NCI-H446 treated with DMSO at 0.1 percent for 48 hours (cell line): ENCODE data around the gene DST.

Experiments used
- DNase-seq: peaks from one replicate; lab custom pipeline; 2025; lab: John Stamatoyannopoulos, UW

DST gene

DNA sequence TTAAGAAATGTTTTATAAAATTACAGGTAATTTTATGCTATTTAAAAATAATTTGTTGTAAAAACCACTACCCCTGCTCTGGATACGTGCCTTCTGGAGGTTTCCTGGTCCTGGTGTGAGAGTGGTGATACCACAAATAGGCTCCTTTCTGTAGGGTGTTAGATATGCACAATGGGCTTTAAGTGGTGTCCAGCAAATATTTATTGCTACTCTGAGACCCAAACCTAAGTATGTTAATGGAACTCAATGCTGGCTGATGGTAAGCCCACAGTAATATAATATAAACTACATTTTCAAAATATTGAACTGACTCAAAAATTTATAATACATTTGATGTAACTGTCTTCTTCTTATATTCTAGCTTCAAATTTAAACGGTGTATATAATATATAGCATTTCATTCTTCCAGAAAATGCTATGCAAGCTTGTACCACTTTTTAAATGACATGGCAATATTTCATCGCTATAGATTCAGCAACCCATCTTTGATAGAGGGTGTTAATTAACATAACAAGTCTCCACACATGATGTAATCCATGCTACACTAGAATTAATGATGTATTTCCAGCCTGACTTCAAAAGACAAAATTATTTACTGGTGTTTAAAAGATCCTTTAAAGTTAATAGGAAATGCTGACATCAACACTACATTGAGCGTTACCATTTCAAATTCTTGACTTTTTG, 161.9 kb downstream of the DST start:
- no peak for DNase-seq

DNA sequence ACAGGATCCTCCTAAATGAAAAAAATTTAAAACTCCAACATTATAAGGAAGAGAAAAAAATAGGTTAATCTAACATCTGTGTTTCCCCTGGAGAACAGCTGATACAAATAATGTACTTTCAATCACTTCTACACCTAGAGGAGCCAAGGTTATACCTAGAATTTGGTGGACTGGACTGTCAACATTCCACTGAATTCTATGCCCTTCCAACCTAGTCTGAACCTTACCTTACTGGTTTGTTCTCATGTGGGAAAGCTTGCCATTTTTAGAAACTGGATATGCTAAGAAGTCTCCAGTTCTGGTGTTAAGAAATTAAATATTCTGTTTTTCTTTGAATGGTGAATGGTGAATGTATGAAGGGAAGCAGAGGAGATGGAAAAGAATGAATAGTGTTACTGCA, 162.4 kb downstream of the DST start:
- DNase-seq = no peak

DNA sequence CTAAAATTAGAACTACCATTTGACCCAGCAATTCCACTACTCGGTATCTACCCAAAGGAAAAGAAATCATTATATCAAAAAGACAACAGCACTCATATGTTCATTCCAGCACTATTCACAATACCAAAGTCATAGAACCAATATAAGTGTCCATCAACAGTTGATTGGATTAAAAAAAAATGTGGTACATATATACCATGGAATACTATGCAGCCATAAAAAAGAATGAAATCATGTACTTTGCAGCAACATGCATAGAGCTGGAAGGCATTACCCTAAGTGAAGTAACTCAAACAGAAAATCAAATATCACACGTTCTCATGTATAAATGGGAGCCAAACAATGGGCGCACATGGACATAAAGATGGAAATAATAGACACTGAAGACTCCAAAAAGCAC, 163.3 kb downstream of the DST start:
- no peak for DNase-seq

DNA sequence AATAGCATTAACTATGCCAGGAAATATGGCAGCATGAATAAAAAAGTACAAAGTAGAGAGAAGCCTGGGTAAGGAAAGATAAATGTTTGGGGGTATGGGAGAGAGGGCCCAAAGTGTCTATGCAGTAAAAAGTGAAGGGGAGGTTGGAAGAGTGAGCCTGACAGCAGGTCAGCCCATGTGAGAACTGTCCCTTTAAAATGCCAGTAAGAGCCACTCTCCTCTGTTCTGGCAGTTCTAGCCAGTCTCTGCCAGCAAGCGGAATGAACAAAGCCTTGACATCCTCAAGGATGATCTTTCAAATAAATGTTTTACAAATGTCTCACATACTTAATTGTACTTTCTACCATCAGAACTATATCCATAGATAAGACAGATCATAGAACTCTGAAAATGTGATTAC, 164.5 kb downstream of the DST start:
- no peak for DNase-seq

DNA sequence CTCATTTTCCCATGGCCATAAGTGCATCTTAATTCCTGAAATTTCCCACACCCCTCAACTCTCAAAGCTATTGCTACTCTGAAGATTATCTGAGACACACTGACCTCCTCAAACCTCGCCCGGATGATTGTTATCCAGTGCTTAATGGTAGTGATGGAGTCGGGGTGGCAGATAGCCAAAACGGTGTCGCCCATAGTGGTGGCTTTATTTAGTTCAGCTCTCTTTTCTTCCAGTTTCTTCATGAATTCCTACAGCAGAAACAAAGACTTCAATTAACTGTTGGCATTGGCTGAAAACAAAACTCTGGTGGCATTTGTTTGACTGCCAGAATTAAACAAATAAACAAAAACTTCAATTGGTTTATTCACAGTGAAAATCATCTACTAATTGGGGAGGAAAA, 165.4 kb downstream of the DST start:
- no peak for DNase-seq

DNA sequence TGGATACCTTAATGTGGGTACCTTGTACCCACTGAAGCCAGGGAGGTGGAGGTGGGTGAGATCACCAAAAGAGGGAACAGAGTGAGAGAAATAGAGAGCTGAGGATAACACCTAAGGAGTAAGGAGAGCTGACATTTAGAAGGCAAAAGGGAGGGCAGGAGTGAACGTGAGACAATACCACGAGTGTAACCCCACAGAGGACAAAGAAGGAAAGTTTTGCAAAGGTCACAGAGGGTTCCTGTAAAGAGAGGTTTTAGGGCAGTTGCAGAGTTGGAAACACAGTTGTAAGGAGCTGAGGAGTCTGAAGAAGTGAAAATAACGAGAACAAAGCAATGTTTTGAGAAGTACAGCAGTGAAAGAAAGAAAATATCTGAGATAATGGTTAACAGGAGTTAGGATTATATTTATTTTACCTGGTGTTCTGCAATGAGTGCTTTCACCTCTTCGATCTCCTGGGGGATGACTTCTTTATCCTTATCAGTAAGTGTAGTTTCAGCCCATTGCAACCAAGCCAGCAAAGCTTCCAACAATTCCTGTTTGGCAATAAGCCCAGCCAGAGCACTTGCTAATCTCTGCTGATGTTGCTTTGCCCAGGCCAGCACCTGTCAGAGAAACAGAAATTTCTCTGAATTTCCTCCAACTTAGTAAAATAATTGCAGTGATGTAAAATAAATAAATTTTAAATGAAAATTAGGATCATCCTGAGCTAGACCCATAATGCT, 166.8 kb downstream of the DST start:
- DNase-seq = no peak

DNA sequence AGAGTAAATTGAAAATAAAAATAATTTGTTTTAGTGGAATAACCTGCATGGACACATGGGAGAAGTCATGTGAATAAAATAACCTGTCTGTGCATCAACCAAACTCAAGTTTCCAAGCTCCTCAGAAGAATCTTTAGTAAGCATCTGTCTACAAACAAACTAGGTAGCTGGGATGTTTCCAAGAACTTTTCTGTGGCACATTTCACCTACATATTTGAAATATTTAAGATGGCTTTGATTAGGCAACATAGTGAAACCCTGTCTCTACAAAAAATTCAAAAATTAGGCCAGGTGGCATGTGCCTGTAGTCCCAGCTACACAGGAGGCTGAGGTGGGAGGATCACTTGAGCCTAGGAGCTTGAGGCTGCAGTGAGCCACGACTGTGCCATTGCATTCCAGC, 168.2 kb downstream of the DST start:
- no peak for DNase-seq

DNA sequence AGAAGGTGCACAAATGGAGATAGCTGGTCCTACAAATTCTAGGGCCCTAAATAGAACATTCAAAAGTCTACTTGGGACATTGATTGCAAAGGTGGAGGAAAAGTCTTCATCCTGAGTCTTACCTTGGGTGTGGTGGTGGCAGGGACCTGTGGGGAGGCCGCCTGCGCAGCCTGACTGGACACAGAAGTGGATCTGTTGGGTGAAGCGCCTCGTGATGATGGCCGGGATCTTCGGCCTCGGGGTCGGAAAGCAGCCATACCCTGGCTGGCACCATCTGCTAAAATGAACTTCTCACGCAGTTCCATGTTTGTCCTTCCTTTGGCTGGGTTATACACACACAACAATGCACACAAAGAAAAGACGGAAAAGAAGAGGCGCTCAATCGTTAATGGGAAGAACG, 179.2 kb downstream of the DST start:
- no peak for DNase-seq

DNA sequence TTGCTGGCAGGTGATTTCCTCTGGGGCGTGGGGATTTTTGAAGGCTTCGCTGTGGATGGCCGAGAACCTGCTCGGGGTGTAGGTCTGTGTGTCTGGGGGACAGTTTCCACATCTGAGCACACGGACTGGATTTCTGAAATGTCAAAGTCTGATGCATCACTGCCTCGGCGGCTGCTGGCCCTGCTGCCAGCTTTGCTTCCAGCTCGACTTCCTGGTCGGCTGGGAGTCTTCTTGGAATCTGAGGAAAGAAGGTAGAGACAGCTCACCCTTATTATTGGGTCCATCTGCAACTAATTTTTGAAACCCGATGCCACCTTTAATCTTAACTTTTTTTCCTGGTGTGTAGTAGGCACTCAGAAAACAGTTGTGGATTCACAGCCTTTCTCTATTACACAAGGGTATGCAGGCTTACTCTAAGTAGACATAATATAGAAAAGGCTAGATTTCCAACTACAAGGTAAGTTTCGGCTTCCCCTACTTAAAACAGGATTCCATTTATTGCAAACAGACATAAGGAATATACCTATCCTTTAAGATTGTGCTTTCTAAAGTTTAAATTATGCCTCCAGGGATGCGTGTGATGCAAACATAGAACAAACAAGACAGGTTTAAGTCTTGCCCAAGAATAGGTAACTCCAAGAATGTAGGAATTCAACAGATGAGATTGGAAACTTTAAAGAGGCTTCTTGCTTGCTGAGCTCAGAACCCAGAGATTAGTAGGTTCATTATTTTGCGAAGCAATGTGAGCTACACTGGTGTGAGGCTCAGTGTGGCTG, 183.5 kb downstream of the DST start:
- no peak for DNase-seq

DNA sequence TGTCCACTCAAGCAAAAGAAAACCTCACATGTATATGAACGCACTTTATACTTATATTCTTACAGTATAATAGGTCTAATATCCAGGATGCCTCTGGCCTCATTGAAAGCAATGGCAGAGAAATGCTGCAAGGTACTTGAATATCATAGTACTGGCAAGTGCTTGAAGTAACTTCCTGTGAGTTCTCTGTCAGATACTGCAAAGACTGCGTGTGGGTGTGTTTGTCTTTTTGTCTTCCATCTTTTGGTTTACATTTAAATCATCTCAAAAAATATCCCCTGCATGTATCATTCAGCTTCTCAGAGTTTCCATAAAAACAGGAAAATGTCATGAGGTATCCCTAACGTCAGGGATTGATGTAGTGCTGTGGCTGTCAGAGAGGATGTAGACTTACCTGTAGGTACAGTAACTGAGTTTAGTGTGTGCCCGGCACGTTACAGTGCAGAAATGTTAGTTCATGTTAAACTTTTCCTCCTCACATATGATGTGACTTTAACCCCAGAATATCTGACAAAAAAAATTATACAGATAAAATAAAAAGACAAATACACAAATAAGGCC, 184.3 kb downstream of the DST start:
- no peak for DNase-seq

DNA sequence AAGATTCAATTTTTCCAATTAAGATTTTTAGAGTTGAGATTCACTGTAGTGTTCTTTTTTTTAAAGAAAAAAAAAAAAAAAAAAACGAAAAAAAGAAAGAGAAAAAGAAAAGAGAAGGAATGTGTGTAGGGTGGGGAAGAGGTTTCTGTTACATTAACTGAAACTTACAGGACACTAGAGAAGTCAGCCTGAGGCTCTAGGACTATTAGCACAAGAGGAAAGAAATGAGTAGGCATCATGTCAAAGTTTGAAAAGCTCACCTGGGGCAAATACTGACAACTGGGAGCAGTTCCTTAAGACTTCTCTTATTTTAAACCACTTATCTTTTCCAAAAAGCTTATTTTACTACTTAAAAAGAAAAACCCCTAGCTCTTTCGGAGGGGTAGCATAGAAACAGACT, 185.9 kb downstream of the DST start:
- DNase-seq = no peak

DNA sequence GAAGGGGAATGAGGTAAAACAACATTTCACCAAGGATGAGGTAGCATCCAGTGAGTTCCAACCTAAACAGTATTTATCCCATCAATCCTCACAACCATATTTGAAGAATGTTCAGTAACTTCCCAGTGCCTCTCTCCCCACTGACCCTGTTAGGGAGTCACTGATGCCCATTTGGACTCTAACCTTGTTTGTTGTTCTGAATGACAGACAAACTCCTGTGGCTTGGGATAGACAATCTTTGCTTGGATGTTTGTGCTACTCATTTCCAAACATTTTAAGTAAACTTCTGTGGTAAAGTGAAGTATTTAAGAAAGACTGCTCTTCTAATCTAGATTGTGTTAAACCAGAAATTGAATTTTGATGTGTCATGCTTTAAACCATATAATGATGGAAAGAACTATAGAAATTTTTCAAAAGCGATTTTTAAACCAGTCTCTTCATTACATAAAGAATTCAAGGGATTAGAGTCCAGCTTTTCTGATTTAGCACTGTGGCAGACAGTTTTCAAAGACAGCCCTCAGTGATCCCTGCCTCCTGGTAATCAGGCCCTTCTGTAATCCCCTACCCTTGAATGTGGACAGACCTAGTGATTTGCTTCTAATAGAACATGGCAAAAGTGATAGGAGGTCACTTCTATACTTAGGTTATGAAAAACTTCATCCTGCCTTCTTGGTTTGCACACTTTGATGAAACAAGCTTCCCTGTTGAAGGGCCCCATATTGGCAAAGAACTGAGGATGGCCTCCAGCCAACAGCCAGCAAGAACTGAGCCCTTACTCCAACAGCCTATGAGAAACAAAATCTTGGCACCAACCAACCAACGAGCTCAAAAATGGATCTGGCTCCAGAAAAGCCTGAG, 191.6 kb downstream of the DST start:
- peak; percentile 79 for DNase-seq

DNA sequence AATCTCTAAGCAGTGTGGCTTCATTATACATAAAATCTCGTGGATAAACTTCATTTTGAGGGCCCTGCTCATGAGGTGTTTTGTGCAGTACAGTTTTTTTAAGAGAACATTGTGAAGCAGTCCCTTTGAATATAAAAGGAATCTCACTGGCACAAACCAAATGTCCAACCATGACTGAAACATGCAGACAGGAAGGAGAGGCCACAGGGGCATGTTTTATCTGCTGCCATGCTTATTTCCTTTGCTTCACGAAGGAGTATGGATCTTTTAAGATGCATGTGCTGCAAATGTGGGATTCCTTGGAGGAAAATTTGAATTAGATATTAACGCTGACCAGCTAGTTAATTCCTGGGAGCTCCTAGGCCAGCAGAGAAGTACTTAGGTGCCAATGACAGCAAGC, 192.3 kb downstream of the DST start:
- DNase-seq = no peak

DNA sequence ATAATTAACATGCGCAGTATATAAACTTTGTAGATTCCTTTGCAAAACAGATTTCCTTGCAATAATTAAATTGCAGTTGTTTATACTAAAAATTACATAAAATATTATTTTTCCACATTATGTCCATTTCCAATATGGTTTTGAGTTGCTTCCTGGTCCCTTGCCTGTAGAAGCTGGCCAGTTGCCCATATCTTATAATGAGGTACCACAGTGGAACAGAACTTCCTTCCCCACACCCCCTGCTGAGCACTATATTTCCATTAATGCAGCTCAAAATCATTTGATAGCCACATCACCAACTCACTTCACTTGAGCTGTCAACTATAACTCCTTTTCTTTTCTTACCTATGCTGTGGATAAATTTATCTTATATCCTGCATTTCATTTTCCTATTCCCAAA, 194.6 kb downstream of the DST start:
- DNase-seq = no peak

DNA sequence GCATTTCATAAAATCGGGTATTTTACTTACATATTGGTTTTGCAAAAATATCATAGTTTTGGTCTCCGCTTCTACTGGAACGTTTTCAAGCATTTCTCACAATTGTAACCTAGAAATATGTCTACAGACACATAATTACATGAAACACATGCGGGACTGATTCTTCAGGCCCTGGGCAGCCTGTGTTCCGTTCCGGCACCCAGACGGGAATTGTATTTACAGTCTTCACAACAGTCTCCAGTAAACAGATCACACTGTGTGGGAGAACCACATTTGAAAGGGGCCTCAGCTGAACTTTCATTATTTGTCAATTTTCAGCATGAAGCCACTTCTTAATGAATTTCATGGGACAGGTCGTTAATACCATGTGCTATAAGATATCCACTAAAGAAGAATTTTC, 196.9 kb downstream of the DST start:
- no peak for DNase-seq

DNA sequence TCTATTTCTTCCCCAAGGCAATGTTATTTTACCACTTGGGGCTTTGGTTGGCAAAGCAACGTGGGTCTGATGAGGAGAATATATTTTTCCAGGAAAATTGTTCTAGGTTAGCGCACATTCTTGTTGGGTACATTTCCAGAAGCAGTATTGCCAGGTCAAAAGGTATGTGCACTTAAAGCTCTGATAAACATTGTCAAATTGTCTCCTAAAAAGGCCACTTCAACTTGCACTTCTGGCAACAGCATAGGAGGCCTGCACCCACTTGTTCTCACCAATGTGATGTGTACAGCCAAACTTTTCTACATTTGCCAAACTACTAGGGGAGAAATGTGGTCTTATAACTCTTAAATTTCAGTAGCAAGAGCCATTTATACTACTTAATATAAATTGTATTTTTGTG, 197.8 kb downstream of the DST start:
- no peak for DNase-seq

DNA sequence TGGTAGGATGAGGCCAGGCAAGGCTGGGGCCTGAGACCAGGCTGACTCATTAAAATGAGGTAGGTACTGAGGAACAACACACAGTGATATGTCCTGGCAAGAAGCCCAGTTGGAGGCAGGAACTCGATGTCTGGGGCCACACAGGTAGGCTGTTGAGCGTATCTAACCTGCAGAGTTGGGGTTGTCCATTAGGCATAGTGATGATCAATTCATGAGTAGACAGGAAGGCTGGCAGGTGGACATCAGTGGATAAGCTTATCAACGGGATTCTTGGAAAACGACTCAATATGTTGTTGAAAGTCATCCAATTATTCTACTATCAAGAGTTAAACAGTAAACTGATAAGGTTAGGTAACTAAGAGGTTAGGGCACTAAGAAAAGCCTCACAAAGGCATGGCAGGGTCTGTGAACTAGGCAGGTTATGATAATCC, 202.1 kb downstream of the DST start:
- DNase-seq = no peak

DNA sequence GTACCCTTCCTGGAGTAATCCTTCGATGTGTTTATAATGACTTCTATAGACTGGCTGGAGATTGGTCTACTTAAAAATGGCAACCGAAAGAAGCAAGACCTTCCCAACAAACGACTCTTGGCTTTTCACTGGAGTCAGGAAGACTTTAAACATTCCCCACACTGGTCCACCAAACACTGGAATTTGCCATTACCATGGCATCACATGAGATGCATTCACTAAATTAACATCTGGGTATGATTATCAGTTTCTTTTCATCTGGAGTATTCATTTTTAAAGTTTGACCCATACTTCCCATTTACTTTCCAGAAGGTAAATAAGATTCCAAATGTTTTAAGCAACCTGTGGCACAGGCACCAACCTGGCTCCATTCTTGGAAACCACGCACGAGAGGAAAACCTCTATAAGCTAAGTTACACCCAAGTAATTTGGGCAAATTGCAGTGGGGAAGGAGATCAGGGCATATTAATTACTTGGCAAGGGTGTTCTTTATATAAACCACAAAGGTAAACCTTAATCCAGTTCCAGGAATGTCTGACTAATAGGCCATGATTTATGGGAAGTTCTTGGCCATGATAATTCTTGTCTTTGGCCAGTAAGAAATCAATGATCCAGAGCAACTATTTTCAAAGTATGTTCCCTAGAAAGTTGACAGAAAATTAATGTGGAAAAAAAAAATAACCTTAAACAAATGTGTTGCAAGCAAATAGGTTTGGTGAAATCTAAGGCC, 205.4 kb downstream of the DST start:
- DNase-seq = no peak

DNA sequence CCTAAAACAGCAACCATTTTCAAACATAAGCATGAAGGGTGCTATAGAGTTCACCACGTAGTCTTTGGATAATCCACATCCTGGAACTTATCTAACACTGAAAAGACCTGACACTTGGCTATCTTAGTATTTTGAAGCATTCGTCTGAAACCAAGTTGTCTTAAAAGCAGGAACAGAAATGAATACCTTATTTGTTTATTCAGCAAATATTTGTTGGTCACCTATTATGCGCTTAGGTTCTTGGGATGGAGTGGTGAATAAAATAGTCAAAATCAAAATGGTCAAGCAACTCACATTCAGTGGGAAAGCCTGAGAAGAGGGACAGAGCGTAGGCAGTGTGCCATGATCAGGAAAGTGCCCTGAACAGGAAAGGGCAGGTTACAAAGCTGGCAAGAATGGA, 206.9 kb downstream of the DST start:
- no peak for DNase-seq

DNA sequence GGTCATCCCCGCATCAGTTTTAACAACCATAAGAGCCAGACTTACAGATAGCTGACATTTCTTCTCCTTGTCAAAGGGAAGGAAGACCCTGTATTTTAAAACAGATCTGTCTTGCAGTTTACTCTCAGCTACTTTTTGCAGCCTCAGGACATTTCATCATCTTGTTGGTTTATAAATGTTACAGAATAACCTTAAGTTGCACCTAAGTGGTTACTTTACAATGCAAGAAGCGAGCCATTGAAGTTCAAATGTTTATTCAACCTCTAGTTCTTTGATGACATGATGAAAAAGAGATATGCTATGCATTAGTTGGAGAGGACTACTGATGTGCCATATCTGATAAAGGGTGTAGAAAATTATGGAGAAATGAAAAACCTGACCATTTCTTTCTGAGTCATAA, 207.4 kb downstream of the DST start:
- DNase-seq = no peak

DNA sequence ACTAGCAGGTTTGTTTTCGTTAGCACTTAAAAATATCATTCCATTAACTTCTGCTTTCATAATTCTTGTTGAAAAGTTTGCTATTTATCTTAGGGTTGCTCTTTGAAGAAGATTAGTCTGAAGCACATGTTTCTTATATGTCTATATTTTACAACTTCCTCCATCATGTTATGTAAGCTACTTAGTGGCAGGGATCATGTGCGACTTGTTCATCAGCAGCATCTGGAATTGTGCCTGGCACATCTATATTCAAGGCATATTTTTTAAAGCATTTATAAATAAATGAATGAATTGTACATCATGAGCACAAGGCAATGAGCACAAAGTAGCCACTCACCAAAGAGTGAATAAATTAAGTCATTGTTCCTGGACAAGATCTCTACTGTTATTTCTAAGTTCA, 208.1 kb downstream of the DST start:
- no peak for DNase-seq
